HK-2 (cell line): ENCODE measurements around the gene STOML2.
A peak's percentile ranks its signal among the peaks of the same experiment; 100 is the strongest.

Experiments
- DNase-seq: peaks from one replicate; pipeline ENCODE4 v3.0.0-alpha.2; 2018; ENCODE audit not compliant: unreplicated experiment

The STOML2 gene

DNA sequence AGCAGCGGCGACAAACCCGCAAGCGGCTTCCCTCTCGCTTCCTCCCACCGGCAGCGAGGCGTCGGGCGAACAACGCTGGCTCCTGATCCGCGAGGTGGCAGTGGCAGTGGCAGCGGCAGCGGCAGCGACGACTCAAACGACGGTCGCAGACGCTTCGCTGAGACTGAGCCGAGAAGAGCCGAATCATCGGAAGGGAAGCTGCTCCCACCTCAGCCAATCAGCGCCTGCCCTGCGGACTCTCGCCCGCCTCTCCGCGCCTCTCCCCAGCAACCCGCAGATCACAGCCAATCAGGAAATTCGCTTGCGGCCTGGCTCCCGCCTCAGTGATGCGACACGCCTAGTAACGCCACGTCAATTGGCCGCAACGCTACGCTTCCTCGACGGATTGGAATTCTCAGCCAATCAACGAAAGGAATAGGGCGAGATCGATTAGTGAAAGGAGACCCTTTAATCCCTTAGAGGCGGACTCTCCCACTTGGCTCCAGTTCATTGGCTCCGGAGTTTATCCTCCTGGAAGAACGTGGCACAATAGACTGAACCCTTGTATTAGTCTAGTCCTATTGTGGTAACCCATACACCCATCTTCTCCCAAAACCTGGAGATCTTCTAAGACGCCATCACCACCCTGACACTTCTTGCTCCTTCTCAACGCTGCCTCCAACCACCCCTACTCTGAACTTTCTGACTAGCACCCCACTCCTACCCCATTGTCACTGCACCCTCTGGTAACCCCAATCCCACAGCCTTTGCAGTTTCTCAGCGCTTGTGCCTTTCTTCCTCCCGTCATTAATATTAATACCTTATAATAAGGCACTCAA, 30.3 kb downstream of the STOML2 start, which contains the start of gene VCP:
Gene VCP (minus strand): TSS at position 165 of the 818 bp plus-strand sequence. CDS start 272 bp downstream, outside the sequence.
- peak; percentile 96 for DNase-seq

DNA sequence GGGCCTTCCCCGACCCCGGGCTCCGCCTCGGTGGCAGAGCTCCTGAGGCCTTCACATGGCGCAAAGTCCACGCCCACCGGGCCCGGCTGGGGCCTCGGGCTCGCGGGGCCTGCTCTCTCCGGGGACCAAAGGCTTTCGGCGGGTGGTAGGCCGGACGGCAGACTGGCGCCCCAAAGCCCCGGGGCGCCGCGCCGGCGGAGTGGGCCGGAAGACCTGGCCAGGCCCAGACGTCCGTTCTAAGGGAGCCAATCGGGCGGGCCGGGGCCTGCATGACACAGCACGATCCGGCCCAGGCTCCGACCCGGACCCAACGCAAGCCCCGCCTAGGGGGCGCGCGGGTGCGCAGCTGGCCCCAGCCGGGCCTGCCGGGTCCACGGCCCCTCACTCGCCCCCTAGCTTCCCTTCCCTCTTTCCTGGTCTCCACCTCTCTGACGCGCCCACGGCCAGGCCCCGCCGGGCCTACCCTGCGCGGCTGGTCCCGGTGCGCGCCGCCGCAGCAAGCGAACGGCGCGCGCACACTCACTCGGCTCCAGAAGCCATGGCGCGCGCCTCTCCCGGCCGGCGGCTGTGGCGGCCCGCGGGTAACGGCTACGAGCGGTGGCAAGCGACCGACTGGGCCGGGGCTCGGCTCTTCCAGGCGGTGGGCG, 31.0 kb downstream of the STOML2 start:
- DNase-seq = peak; percentile 75

DNA sequence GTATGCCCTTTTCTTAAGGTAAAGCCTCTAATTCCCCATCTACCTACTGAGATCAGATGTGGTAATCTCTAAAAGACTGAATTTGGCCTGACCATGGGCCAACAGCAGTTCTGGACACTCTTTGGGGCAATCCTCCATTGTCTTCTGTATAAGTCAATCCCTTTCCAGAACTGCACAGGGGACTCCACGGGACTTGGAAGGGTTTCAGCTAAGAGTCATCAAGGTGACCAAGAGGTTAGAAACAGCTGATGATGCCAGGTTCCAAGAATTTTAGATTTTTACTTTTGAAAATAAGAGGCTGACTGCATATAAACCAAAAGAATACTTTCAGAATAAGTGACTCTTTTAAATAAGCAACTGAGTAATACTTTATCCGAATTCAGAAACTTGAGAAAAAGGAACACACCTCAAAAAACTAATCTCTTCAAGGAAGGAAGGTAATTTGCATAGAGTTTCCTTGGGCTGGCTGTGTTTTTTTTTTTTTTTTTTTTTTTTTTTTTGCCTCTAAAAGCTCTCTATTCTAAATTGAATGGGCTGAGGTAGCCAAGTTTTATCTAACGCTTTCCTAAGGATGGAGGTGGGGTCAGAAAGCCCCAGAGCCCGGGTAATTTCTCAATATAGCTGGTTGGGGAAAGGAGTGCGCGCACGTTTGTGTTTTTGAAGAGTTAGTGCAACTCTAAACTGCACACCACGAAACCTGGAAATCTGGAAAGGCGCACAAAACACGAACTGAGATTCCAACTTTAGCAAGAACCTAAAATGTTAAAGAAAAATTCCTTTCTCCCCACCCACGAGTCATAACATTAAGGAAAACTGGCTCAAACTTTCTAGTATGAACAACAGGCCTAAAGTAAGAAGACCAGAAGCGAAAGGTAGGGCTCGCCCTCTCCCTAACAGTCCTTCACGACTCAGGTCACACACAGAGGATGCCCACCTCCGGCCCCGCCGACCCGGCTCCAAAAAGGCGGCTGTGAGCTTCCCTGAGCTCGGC, 31.8 kb downstream of the STOML2 start:
- no peak for DNase-seq

GRCh38 chr9:35069020-35069419, 33.9 kb downstream of the STOML2 start:
- no peak for DNase-seq

- DNase-seq = no peak
These were observed 35.9 kb downstream of the STOML2 start for GRCh38 chr9:35067056-35067455.

GRCh38 chr9:35060548-35061207, 42.3 kb downstream of the STOML2 start:
- DNase-seq = no peak

DNA sequence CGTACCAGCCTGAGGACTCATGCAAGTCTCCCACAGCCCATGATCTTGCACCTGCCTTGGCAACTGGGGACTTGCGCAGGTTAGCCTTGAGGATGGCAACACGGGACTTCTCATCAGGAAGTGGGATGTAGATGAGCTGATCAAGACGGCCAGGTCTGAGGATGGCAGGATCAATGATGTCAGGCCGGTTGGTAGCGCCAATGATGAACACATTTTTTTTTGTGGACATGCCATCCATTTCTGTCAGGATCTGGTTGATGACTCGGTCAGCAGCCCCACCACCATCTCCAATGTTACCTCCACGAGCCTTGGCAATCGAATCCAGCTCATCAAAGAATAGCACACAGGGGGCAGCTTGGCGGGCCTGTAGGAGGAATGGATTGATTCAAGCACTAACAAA, 43.5 kb downstream of the STOML2 start:
- no peak for DNase-seq

DNA sequence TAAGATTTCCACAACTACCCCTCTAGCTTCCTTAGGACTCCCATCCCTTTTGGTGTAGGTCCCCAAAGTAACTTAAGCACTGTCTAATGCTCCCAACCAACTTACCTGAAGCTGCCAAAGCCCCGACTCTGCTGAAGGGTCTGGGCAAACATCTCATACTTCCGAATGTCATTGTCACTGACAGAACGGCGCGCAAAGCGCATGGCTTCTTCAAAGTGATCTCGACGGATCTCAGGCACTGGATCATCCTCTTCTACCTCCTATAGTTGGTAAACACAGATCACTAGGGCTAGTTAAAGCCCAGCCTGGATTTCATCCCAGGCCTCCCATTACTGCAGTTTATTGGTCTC, 45.7 kb downstream of the STOML2 start:
- DNase-seq = no peak

DNA sequence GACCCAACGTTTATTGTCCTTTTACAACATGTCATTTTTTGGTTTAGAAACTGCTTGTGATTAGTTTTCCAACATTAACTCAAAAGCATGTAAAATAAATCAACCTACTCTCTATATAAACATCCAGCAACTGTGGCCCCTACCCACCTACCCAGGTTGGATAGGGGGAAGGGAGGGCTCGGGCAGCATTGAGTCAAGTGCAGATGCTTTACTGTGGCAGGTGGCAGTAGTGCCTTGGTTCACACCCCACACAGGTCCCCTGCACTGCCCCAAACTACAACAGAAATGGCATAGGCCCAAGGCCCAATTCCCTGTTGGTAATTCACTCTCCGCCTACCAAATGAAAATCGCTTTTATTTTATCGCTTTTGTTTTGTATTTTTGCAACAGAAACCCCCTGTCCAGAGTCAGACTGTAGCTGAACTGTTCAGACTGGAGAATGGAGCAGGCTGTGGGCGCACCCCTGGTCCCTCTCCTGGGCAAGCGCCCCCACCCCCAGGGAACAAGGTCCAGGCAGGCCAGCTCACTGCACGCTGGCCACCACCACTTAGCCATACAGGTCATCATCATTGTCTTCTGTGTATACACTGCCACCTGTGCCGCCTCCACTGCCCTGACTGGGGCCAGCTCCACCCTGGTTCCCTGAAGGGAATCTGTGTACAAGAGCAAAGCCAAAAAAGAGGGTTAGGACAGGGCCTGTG, 46.2 kb downstream of the STOML2 start:
- no peak for DNase-seq

GRCh38 chr9:35054871-35055644, 47.9 kb downstream of the STOML2 start:
- DNase-seq = no peak

- no peak for DNase-seq
These were observed 48.6 kb downstream of the STOML2 start for GRCh38 chr9:35054185-35054835.

GRCh38 chr9:35051069-35051967, 51.6 kb downstream of the STOML2 start:
- peak; percentile 26 for DNase-seq
